Ishikawa (cell line): ENCODE results near the gene TARDBP.
A peak's percentile ranks its signal among the peaks of the same experiment; 100 is the strongest.

Experiments
- CEBPB ChIP-seq: IDR thresholded peaks from 2 replicates; pipeline ENCODE4 v1.6.1; 2012
- CREB1 ChIP-seq: IDR thresholded peaks from 2 replicates; pipeline ENCODE4 v1.6.1; 2012; ENCODE audit warnings: low read depth
- EGR1 ChIP-seq: IDR thresholded peaks from 2 replicates; pipeline ENCODE4 v1.6.1; 2012
- EP300 ChIP-seq: IDR thresholded peaks from 2 replicates; pipeline ENCODE4 v1.6.1; 2012; ENCODE audit warnings: borderline replicate concordance
- FOXM1 ChIP-seq: IDR thresholded peaks from 2 replicates; pipeline ENCODE4 v1.6.1; 2012; ENCODE audit warnings: low read depth, borderline replicate concordance
- MAX ChIP-seq: IDR thresholded peaks from 2 replicates; pipeline ENCODE4 v1.6.1; 2012
- NFIC ChIP-seq: IDR thresholded peaks from 2 replicates; pipeline ENCODE4 v1.6.1; 2012
- RAD21 ChIP-seq: IDR thresholded peaks from 2 replicates; pipeline ENCODE4 v1.6.1; 2012; ENCODE audit warnings: low read depth
- REST ChIP-seq: IDR thresholded peaks from 2 replicates; pipeline ENCODE4 v1.6.1; 2012; ENCODE audit warnings: low read depth, mild to moderate bottlenecking
- TAF1 ChIP-seq: IDR thresholded peaks from 2 replicates; pipeline ENCODE4 v1.6.1; 2012; ENCODE audit warnings: low read depth, mild to moderate bottlenecking
- TCF12 ChIP-seq: IDR thresholded peaks from 2 replicates; pipeline ENCODE4 v1.6.1; 2012; ENCODE audit warnings: low read depth
- TEAD4 ChIP-seq: IDR thresholded peaks from 2 replicates; pipeline ENCODE4 v1.6.1; 2012
- YY1 ChIP-seq: IDR thresholded peaks from 2 replicates; pipeline ENCODE4 v1.6.1; 2012; ENCODE audit warnings: low read depth
- ZBTB7A ChIP-seq: IDR thresholded peaks from 2 replicates; pipeline ENCODE4 v1.6.1; 2012; ENCODE audit warnings: low read depth
- TF ChIP-seq, protein P1 (sequence below): IDR thresholded peaks from 2 replicates; pipeline ENCODE4 v1.6.1; 2012

TARDBP gene

DNA sequence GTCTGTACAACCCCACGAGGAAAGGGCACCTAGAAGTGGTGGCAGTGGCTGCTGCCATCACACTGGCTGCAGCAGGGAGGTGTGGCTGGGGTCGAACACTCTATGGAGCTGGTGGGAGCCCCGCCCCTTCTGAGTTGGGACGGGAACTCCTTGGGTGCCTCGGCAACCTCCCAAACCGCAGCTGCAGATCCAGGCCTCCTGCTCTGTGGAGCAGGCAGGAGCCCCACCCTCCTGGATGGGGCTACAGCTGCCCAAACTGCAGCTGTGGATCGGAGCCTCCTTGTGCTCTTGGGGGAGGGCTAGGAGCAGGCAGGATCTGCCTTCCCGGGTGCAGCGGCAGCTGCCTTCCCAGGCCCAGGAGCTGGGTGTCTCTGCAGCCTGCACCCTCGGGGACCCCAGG lies 38.9 kb upstream of the TARDBP start:
- no peak for TF ChIP-seq NFIC
- TF ChIP-seq CEBPB: no peak
- TF ChIP-seq EGR1: no peak
- no peak for TF ChIP-seq TAF1
- no peak for TF ChIP-seq TEAD4
- TF ChIP-seq MAX: no peak
- TF ChIP-seq CREB1: no peak
- TF ChIP-seq YY1: no peak

GRCh38 chr1:10973956-10974881 lies 38.2 kb upstream of the TARDBP start:
- TF ChIP-seq CREB1 (no peak), YY1 (no peak), NFIC (no peak), EGR1 (no peak), TAF1 (no peak), TCF12 (no peak), CEBPB (no peak), TEAD4 (no peak), MAX (no peak), RAD21 (no peak), FOXM1 (no peak), ZBTB7A (no peak), EP300 (no peak), REST (no peak)
- TF ChIP-seq, protein P1, sequence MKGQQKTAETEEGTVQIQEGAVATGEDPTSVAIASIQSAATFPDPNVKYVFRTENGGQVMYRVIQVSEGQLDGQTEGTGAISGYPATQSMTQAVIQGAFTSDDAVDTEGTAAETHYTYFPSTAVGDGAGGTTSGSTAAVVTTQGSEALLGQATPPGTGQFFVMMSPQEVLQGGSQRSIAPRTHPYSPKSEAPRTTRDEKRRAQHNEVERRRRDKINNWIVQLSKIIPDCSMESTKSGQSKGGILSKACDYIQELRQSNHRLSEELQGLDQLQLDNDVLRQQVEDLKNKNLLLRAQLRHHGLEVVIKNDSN: no peak

- TF ChIP-seq CEBPB: no peak
- peak; percentile 89 for TF ChIP-seq MAX
- no peak for TF ChIP-seq NFIC
- TF ChIP-seq TCF12: peak; percentile 28; the same call in 1 of the 2 replicates
- peak; percentile 59 for TF ChIP-seq TEAD4
- TF ChIP-seq, protein P1: peak; percentile 88
Observed at GRCh38 chr1:10975567-10976326, 36.7 kb upstream of the TARDBP start.

DNA sequence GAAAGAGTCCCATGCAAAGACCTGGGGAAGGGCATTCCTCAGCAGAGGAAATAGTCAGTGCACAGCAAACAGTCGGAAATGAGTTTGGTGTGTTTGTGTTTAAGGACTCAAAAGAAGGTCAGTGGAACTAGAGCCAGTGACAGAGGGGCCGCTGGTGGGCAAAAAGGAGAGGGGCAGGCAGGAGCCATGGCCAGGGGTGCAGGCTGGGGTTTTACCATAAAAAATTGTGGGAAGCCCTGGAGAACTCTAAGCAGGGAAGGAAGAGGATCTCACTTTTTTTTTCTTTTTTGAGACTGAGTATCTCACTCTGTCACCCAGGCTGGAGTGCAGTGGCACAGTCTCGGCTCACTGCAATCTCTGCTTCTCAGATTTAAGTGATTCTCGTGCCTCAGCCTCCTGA lies 33.7 kb upstream of the TARDBP start:
- no peak for TF ChIP-seq EGR1
- TF ChIP-seq TCF12: no peak
- no peak for TF ChIP-seq RAD21
- no peak for TF ChIP-seq CEBPB
- no peak for TF ChIP-seq ZBTB7A
- no peak for TF ChIP-seq TAF1
- no peak for TF ChIP-seq TEAD4
- TF ChIP-seq FOXM1: no peak
- TF ChIP-seq EP300: no peak

- TF ChIP-seq REST (no peak), TEAD4 (no peak)
Observed at GRCh38 chr1:10979483-10979920, 33.0 kb upstream of the TARDBP start.

GRCh38 chr1:10980094-10980577 lies 32.3 kb upstream of the TARDBP start:
- TF ChIP-seq CEBPB (no peak), EGR1 (no peak), NFIC (peak; percentile 74), CREB1 (no peak), RAD21 (peak; percentile 20; the same call in 1 of the 2 replicates), YY1 (no peak), TAF1 (no peak), TEAD4 (peak; percentile 66), FOXM1 (no peak), EP300 (0 out of 2 replicates have a peak, but pooled peaks have one; percentile 11), TCF12 (peak; percentile 34; the same call in 1 of the 2 replicates)
- TF ChIP-seq, protein P1: no peak; the same call in 1 of the 2 replicates
